Stimulated activated naive CD8-positive, alpha-beta T cell treated with anti-CD3 and anti-CD28 coated beads, Interleukin-15, amount 100 ng/mL, for 72 hours (primary cell): ENCODE measurements around the gene TMEM109.
A peak's percentile ranks its signal among the peaks of the same experiment; 100 is the strongest.

Experiments used
- ATAC-seq: fragments of 150-1000 bp; cut with Tn5 transposase; 2 replicates; pipeline ENCODE4 v1.10.0; 2021; ENCODE audit warnings: mild to moderate bottlenecking, moderate library complexity
- DNase-seq, 2 donors: peaks; one replicate each; pipeline ENCODE4 v3.0.0; 2021 to 2022
- H3K27ac Mint-ChIP-seq, 2 donors: one replicate each; pipeline ENCODE4 v1.8.0; 2022; ENCODE audit warnings: mild to moderate bottlenecking in 2 of 2, mixed read lengths in 2 of 2, moderate library complexity in 2 of 2
- H3K27me3 Mint-ChIP-seq: one replicate; pipeline ENCODE4 v1.8.0; 2022; ENCODE audit warnings: mixed read lengths
- H3K4me1 Mint-ChIP-seq: one replicate; pipeline ENCODE4 v1.8.0; 2022; ENCODE audit warnings: mild to moderate bottlenecking, mixed read lengths
- H3K4me3 Mint-ChIP-seq, 2 donors: one replicate each; pipeline ENCODE4 v1.8.0; 2022; ENCODE audit warnings: mild to moderate bottlenecking in 2 of 2, mixed read lengths in 2 of 2, moderate library complexity in 1 of 2
- H3K9me3 Mint-ChIP-seq, 2 donors: one replicate each; pipeline ENCODE4 v1.8.0; 2022; ENCODE audit warnings: mixed read lengths in 2 of 2

Gene TMEM109, protein sequence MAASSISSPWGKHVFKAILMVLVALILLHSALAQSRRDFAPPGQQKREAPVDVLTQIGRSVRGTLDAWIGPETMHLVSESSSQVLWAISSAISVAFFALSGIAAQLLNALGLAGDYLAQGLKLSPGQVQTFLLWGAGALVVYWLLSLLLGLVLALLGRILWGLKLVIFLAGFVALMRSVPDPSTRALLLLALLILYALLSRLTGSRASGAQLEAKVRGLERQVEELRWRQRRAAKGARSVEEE

DNA sequence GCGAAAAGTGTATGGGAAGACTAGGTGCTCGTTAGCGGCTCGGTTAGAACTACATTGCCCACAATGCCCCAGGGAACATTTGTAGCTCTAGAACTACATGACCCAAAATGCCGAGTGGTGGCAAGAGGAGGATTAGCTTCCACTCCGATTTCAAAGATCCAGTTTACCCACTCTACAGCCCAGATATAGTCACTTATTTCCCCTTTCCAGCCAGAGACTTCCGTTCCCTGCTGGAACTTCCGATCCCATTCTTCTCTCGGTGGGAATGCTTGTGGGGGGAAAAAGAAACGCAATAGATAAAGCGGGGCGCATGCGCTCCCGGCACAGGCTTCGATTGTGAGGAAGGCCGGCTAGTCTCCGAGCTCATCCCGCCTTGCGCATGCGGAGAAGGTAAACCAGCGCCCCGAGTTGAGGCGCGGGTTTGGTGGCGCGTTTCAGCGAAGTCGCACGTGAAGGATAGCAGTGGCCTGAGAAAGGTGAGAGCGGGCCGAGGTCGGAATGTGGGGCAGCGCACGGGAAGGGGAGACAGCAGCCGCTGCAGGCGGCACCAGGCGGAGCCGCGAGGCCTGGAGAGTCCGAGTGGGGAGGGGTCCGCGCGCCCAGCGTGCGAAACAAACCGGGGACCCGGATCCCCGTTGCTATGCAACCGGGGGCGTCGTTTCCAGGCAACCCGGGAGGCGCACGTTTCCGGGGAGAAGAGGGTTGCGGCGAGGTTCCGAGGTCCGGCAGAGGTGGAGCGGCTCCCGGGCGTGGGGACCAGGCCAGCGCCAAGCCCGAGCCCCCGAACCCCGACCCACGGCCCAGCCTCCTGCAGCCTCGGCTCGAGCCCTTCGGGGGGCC, at the start of gene TMEM109:
TMEM109 (plus strand) TSS at position 366 of the 840 bp plus-strand sequence. CDS start 5,536 bp downstream, outside the sequence.
- Mint-ChIP-seq H3K4me3 (peak within 1 kb of the TSS; percentile 96 to 99), H3K9me3 (peaks cover 18% of the 10 kb centered on the region in 2 donors), H3K4me1 (peaks cover 80% of the 10 kb centered on the region), H3K27ac (peak within 1 kb of the TSS; percentile 96 to 99), H3K27me3 (no peaks in the 10 kb centered on the region)
- ATAC-seq (peak; percentile 80), DNase-seq (peak; percentile 87 to 90)

DNA sequence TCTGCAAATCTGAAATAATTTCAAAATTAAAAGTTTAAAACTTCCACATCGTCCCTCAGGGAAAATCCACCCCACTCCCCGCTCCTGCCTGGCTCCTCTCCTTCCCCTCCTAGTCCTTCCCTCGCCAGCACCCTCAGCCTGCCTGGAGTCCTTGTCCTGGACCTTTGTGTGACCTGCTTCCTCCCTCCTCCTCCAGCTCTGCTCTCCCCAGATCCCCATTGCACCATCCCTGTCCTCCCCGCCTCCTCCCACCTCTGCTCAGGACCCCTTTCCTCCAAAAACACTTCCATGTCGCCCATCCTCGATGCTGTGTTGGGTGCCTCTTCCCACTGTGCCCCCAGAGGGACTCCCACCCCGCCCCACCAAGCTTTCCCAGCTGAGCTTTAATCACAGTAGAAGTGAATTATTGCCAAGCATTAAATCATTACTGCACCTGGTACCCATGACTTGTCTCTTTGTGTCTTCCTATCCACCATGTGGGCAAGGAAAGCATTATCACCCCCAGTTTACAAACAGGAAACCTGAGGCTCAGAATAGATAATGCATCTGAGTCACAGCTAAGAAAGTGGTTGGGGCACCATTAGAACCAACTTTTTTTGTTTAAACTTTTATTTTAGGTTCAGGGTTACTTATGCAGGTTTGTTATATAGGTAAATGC, 49.0 kb upstream of the TMEM109 start:
- Mint-ChIP-seq H3K27ac (no peak overlapping the region), H3K4me1 (peaks cover 7% of the 10 kb centered on the region), H3K27me3 (no peaks in the 10 kb centered on the region), H3K4me3 (no peak overlapping the region), H3K9me3 (no peaks in the 10 kb centered on the region)
- no peak for ATAC-seq
- no peak for DNase-seq

DNA sequence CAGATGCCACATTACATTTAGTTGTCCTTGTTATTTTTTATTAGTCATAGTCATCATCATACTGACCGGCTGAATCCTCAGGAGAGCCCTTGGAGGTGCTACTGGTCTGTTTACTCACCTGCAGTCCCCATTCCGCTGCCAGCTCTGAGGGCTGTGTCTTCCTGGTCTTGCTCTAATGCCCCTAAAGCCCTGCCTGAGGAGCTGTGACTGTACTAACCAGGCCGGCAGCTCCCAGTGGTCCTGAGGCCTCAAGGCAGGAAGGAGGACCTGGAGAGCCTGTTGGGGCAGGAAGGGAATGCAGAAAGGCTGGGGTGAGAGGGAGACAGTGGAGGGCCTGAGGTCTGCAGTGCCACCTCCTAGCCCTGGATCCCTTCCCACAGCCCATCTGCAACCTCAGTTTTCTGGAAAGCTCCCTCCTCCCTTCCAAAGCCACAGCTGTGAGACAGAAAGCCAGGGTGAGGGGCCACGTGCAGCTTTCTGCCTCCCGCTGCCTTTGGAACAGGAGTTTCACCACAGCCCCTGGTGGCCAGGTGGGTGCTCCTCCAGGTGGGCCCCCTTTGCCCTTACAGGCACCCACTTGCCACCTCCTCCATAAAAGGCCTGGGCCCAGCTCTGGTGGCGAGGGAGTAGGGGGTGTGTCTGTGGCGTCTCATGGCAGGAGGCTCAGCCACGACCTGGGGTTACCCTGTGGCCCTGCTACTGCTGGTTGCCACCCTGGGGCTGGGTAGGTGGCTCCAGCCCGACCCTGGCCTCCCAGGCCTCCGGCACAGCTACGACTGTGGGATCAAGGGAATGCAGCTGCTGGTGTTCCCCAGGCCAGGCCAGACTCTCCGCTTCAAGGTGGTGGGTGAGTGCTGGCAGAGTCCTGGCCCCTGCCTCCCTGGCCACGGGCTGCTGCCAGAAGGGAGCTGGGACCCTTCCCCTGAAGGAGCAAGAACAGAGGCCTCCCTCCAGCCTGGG, 46.8 kb upstream of the TMEM109 start, which contains the start of gene ZP1:
ZP1 (plus strand) TSS at position 632 of the 960 bp plus-strand sequence; CDS start at position 652, 20 bp downstream.
- no peak within 1 kb of the TSS for H3K4me3 Mint-ChIP-seq
- peaks cover 29% of the 10 kb centered on the region for H3K4me1 Mint-ChIP-seq
- no peaks in the 10 kb centered on the region for H3K9me3 Mint-ChIP-seq
- DNase-seq = no peak
- no peaks in the 10 kb centered on the region for H3K27me3 Mint-ChIP-seq
- no peak within 1 kb of the TSS for H3K27ac Mint-ChIP-seq
- peak; percentile 18 for ATAC-seq

DNA sequence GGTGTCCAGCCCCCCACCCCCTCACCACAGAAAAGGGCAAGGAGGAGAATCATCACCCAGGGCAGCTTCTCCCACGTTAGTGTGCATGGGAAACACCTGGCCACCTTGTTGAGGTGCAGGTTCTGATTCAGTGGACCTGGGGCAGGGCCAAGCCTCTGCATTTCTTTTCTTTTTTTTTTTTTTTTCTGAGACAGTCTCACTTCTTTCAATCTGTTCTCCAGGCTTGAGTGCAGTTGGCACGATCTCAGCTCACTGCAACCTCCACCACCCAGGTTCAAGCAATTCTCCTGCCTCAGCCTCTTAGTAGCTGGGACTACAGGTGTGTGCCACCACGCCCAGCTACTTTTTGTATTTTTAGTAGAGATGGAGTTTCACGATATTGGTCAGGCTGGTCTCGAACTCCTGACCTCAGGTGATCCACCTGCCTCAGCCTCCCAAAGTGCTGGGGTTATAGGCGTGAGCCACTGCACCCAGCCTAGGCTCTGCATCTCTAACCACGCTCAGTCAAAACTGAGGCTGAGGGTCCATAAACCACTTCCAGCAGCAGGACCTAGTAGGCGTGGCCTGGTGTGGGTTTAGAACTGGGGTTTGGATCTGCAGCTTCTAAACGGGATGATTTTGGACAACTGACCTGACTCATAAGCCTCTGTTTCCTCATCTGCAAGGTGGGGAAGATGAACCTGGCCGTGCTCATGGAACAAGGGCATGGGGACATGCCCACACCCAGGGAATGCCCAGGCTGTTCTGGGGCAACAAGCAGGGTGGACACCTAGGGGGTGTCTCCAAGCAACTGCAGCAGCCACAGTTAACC, 45.9 kb upstream of the TMEM109 start:
- Mint-ChIP-seq H3K4me1 (peaks cover 37% of the 10 kb centered on the region), H3K27ac (no peak overlapping the region), H3K4me3 (no peak overlapping the region), H3K9me3 (no peaks in the 10 kb centered on the region), H3K27me3 (no peaks in the 10 kb centered on the region)
- ATAC-seq = no peak
- DNase-seq = no peak

DNA sequence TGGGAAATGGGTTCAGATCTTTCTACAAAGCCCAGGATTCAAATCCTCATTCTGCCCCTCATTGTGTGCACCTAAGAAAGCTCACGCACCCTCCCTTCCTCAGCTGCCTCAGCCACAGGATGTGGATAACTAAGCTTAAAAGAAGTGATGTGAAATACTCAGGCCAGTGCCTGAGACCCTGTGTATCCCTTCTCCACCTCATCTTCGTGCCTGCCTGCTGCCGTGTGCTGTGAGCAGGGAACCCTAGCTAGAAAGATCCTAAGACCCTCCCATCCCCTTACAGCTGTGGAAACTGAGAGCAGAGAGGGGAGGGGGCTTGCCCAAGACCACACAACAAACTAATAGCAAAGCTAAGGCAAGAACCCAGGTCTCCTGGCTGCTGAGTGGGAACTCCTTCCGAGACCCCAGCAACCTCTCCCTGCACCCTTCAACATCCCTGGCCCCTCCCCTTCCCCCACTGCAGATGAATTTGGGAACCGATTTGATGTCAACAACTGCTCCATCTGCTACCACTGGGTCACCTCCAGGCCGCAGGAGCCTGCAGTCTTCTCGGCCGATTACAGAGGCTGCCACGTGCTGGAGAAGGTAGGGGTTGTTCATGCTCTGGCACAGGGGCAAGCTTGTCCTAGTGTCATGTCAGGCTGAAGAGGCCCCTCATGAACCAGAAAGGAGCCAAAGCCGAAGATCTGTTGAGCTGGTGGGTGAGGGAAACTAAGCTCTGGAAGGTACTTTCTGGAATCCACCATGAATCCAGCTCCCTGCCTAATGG, 45.1 kb upstream of the TMEM109 start:
- no peak for ATAC-seq
- Mint-ChIP-seq H3K9me3 (no peaks in the 10 kb centered on the region), H3K4me3 (no peak overlapping the region), H3K4me1 (peaks cover 41% of the 10 kb centered on the region), H3K27ac (peak overlapping the region in 1 of 2 donors; percentile 68), H3K27me3 (no peaks in the 10 kb centered on the region)
- DNase-seq = no peak

DNA sequence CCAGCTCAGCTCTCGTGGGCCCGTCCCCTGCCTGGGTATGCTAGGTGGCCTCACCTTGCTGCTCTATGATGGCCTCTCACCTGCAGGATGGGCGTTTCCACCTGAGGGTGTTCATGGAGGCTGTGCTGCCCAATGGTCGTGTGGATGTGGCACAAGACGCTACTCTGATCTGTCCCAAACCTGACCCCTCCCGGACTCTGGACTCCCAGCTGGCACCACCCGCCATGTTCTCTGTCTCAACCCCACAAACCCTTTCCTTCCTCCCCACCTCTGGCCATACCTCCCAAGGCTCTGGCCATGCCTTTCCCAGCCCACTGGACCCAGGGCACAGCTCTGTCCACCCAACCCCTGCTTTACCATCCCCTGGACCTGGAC, 44.5 kb upstream of the TMEM109 start:
- Mint-ChIP-seq H3K27me3 (no peaks in the 10 kb centered on the region), H3K4me1 (peaks cover 41% of the 10 kb centered on the region), H3K4me3 (no peak overlapping the region), H3K9me3 (no peaks in the 10 kb centered on the region), H3K27ac (peak overlapping the region in 1 of 2 donors; percentile 5)
- ATAC-seq (no peak), DNase-seq (no peak)

DNA sequence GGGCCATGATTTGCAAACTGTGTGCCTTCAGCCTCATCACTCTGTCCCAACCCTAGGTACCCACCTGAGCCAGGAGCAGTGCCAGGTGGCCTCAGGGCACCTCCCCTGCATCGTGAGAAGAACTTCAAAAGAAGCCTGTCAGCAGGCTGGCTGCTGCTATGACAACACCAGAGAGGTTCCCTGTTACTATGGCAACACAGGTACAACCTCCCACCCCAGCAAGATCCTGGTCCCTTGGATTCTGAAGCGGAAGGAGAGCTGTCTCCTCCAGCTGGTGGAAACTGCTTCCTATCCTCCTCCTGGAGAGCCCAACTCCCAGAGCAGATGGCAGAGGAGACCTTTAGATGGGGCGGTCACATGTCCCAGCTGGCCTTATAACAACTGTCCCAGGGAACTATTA, 43.7 kb upstream of the TMEM109 start:
- Mint-ChIP-seq H3K4me3 (no peak overlapping the region), H3K4me1 (peaks cover 41% of the 10 kb centered on the region), H3K27ac (no peak overlapping the region), H3K9me3 (no peaks in the 10 kb centered on the region), H3K27me3 (no peaks in the 10 kb centered on the region)
- ATAC-seq = no peak
- DNase-seq = no peak

DNA sequence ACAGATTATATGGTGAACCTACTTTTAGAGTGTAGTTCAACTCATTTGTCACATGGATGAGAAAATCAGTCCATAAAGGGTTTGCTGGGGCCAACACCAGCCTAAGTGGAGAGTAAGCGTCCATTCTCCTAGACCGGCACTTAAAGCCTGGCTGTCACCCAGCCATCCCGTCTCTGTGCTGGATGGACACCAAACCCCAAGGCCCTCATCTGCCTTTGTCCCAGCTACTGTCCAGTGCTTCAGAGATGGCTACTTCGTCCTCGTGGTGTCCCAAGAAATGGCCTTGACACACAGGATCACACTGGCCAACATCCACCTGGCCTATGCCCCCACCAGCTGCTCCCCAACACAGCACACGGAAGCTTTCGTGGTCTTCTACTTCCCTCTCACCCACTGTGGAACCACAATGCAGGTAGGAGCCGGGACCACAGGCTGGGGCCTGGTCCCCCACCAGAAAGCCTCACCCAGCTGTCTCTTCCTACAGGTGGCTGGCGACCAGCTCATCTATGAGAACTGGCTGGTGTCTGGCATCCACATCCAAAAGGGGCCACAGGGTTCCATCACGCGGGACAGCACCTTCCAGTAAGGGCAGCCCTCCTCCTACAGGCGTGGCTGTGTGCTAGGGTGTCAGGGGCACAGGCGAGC, 43.1 kb upstream of the TMEM109 start:
- Mint-ChIP-seq H3K9me3 (no peaks in the 10 kb centered on the region), H3K4me3 (peak overlapping the region in 1 of 2 donors; percentile 15), H3K4me1 (peaks cover 41% of the 10 kb centered on the region), H3K27me3 (no peaks in the 10 kb centered on the region), H3K27ac (no peak overlapping the region)
- ATAC-seq (peak; percentile 22), DNase-seq (no peak)

DNA sequence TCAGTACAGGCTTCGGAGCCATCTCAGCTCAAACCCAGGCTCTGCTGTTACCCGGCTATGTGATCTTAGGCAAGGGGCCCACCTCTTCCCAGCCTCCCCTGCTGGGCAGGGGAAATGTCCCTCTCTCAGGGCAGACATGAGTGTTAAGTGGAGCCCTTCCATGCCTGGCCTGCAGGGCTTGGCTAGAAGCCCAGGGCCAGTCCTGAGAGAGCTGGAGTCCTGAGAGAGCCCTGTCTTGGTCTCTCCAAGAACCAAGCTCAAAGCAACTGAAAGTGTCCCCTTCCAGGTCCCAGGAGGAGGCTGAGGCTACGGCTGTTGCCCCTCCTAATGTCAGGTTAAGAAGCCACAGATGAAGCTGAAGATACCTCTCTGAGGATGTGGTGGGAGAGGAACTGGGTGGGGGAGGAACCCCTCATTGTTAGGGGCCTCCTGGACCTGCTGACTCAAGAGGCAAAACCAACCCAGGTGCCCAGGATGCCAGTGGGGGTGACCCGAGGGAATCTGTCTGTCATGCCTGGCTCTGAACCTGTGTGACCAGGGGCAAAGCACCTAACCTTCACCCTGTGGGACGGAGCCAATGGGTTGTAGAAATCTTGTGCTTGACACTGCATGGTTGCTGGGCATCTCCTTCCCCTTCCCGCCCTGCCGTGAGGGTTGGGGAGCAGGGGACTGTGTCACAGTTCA, 42.4 kb upstream of the TMEM109 start:
- Mint-ChIP-seq H3K27ac (peak overlapping the region in 1 of 2 donors; percentile 89), H3K27me3 (no peaks in the 10 kb centered on the region), H3K9me3 (no peaks in the 10 kb centered on the region), H3K4me3 (peak overlapping the region in 1 of 2 donors; percentile 15), H3K4me1 (peaks cover 41% of the 10 kb centered on the region)
- DNase-seq (no peak), ATAC-seq (peak; percentile 57)

DNA sequence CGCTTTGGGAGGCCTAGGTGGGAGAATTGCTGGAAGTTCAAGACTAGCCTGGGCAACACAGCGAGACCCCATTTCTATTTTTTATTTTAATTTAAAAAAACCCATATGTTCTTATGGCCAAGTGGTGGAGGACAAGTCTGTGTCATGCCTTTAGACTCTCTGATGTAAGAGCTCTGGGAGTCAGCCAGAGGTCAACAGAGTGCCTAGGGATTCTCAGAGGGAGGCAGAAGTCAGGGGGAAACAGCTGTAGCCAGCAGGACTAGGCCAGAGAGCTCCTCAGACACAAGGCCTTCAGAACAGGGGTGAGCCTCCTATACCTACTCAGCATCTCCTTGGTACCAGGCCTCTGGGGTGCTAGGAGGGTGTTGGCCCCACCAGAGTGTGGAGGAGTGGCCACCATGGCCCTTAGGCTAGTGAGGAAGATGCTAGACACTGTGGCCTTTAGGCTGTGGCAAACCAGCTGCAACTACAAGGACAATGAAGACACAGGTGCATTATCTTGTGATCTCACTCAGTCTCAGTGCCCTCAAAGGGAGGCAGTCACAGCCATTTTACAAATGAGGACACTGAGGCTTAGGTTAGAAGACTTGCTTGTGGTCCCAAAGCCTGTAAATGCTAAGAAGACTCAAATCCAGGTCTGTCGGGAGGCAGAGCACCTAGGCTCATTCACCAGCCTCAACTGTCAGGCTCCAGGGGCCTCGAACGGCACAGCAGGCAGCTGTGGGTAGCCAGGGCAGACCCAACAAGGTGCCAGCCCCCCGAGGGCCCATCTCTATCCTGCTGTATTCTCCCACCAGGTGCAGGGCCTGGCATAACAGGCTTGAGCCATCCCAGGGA, 41.6 kb upstream of the TMEM109 start:
- Mint-ChIP-seq H3K4me1 (peaks cover 41% of the 10 kb centered on the region), H3K4me3 (no peak overlapping the region), H3K27ac (peak overlapping the region in 1 of 2 donors; percentile 54), H3K27me3 (no peaks in the 10 kb centered on the region), H3K9me3 (no peaks in the 10 kb centered on the region)
- no peak for DNase-seq
- ATAC-seq = no peak

DNA sequence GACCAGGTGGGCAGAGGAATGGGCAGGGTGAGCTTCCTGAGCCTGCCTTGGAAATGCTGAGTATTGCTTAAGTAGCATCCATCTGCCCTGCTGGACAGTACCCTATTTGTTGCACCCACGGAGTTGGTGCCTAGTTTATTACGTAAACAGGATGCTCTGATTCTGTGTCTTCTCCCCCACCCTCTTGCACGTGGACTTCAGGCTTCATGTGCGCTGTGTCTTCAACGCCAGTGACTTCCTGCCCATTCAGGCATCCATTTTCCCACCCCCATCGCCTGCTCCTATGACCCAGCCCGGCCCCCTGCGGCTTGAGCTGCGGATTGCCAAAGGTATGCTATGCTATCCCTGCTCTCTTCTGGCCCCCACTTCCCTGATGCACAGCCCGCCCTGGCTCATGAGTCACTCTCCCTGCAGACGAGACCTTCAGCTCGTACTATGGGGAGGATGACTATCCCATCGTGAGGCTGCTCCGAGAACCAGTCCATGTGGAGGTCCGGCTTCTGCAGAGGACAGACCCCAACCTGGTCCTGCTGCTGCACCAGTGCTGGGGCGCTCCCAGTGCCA, 40.9 kb upstream of the TMEM109 start:
- Mint-ChIP-seq H3K27ac (peak overlapping the region in 1 of 2 donors; percentile 88), H3K4me1 (peaks cover 41% of the 10 kb centered on the region), H3K27me3 (no peaks in the 10 kb centered on the region), H3K9me3 (no peaks in the 10 kb centered on the region), H3K4me3 (no peak overlapping the region)
- no peak for DNase-seq
- no peak for ATAC-seq

DNA sequence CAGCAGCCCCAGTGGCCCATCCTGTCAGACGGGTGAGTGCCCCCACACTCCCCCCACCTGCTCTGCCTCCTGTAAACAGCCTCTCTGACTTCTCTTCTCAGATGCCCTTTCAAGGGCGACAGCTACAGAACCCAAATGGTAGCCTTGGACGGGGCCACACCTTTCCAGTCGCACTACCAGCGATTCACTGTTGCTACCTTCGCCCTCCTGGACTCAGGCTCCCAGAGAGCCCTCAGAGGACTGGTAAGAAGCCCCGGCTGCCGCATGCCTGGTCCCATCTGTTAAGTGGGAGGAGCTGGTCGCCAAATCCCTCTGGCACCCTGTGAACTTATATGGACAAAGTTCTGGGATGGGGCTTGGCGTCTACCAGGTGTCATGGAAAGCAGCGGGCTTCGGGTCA, 40.4 kb upstream of the TMEM109 start:
- no peak for ATAC-seq
- H3K4me1 Mint-ChIP-seq = peaks cover 40% of the 10 kb centered on the region
- no peaks in the 10 kb centered on the region for H3K27me3 Mint-ChIP-seq
- no peak overlapping the region for H3K4me3 Mint-ChIP-seq
- H3K27ac Mint-ChIP-seq = peak overlapping the region in 1 of 2 donors; percentile 29
- H3K9me3 Mint-ChIP-seq = no peaks in the 10 kb centered on the region
- no peak for DNase-seq
